ENCODE measurements around the gene ZNF148.

ZNF148 gene

DNA sequence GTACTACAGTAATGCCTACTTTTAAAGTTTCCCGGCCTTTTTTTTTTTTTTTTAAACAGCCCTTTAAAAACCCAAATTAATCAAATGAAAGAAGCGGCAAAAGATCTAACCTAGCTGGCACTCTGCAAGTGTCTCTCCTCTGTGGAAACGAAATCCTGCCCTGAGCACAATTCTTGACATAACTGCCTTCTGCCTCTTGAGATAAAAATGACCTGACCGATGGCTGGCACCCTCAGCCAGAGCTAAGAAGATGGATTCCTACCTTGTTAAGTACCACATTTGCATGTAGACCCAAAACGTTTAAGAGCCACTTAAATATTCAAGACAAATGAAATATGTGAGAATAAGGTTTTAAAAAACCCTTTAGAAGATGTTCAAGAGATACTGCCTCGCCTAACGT is 146.0 kb downstream of the ZNF148 start:
- no peak overlapping the region for H3K4me3 ChIP-seq (ENCODE audit: insufficient read length, low read depth)
- DNase-seq (ENCODE audit: low read depth, low spot score), result no peak
- H3K9me3 ChIP-seq (ENCODE audit: insufficient read depth, low read length), result no peaks in the 10 kb centered on the region
- no peak overlapping the region for H3K9ac ChIP-seq (ENCODE audit: insufficient read length, low read depth)
- no peaks in the 10 kb centered on the region for H3K4me1 ChIP-seq (ENCODE audit: insufficient read depth, insufficient read length)
- TF ChIP-seq ZNF274 (IDR thresholded peaks at IDR 0.05; ENCODE audit: low read depth, low read length) (no peak), SUZ12 (IDR thresholded peaks at IDR 0.05; ENCODE audit: extremely low read depth, insufficient read depth, insufficient read length) (no peak), YY1 (IDR thresholded peaks at IDR 0.05; ENCODE audit: insufficient read depth, insufficient read length) (no peak)
- peaks cover 15% of the 10 kb centered on the region for H3K36me3 ChIP-seq (ENCODE audit: insufficient read depth, insufficient read length, low read length)
- no peaks in the 10 kb centered on the region for H3K27me3 ChIP-seq (ENCODE audit: insufficient read depth, insufficient read length)

DNA sequence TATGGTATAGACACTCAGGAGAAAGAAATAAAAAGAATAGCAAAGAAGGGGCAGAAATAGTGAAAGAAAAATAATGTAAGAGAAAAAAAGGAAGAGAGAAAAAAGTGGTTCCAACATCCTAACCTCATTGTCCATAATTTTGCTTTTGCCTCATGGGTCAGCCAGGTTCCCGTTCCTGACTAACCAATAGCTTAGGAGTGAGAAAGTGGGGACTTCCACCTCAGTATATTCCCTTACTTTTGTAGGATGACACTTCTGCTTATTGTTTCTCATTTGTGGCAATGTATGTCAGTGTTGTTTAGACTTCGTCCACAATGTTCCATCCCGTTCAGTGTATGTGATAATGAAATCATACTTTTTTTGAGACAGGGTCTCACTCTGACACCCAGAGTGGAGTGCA is 153.3 kb downstream of the ZNF148 start:
- no peak for TF ChIP-seq ZNF274 (IDR thresholded peaks at IDR 0.05; ENCODE audit: low read depth, low read length)
- TF ChIP-seq YY1 (IDR thresholded peaks at IDR 0.05; ENCODE audit: insufficient read depth, insufficient read length), result no peak
- TF ChIP-seq SUZ12 (IDR thresholded peaks at IDR 0.05; ENCODE audit: extremely low read depth, insufficient read depth, insufficient read length), result no peak
- H3K9ac ChIP-seq (ENCODE audit: insufficient read length, low read depth), result no peak overlapping the region
- DNase-seq (ENCODE audit: low read depth, low spot score), result no peak
- no peaks in the 10 kb centered on the region for H3K4me1 ChIP-seq (ENCODE audit: insufficient read depth, insufficient read length)
- H3K27me3 ChIP-seq (ENCODE audit: insufficient read depth, insufficient read length), result no peaks in the 10 kb centered on the region
- H3K36me3 ChIP-seq (ENCODE audit: insufficient read depth, insufficient read length, low read length), result no peaks in the 10 kb centered on the region
- no peaks in the 10 kb centered on the region for H3K9me3 ChIP-seq (ENCODE audit: insufficient read depth, low read length)
- H3K4me3 ChIP-seq (ENCODE audit: insufficient read length, low read depth), result no peak overlapping the region

DNA sequence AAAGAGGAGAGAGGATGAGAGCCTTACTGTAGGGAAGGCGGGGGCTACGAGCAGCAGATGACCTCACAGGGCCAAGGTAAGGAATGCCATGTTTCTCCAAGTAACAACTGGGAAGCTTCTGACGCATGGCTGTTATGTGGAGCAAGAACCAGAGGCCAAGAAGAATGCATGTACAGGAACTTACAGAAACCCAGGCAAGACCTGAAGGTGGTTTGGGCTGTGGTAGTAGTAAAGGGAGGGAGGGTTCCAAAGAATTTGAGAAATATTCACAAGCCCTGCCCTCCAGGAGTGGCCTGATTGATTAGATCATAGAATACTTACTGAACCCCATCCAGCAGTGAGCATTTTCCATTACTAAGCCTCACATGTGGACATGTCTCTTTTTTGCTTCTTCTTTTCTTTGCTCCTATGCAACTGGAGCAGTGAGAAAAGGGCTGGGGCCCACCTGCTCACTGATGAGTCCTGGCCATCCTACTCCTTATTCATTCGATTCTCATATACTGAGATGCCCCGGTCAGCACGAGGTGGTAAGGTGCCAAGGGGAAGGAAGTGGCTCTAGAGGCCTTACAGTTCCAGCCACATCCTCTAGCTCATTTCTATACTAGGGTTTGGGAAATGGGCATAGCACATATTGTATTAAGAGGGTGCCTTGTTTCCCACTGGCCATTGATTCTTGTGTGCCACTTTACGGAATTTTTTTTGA is 154.2 kb downstream of the ZNF148 start:
- DNase-seq (ENCODE audit: low read depth, low spot score), result no peak
- Histone ChIP-seq H3K9me3 (ENCODE audit: insufficient read depth, low read length) (no peaks in the 10 kb centered on the region), H3K4me1 (ENCODE audit: insufficient read depth, insufficient read length) (no peaks in the 10 kb centered on the region), H3K4me3 (ENCODE audit: insufficient read length, low read depth) (no peak overlapping the region), H3K36me3 (ENCODE audit: insufficient read depth, insufficient read length, low read length) (no peaks in the 10 kb centered on the region), H3K9ac (ENCODE audit: insufficient read length, low read depth) (no peak overlapping the region), H3K27me3 (ENCODE audit: insufficient read depth, insufficient read length) (no peaks in the 10 kb centered on the region)
- TF ChIP-seq SUZ12 (IDR thresholded peaks at IDR 0.05; ENCODE audit: extremely low read depth, insufficient read depth, insufficient read length) (no peak), ZNF274 (IDR thresholded peaks at IDR 0.05; ENCODE audit: low read depth, low read length) (no peak), YY1 (IDR thresholded peaks at IDR 0.05; ENCODE audit: insufficient read depth, insufficient read length) (no peak)

DNA sequence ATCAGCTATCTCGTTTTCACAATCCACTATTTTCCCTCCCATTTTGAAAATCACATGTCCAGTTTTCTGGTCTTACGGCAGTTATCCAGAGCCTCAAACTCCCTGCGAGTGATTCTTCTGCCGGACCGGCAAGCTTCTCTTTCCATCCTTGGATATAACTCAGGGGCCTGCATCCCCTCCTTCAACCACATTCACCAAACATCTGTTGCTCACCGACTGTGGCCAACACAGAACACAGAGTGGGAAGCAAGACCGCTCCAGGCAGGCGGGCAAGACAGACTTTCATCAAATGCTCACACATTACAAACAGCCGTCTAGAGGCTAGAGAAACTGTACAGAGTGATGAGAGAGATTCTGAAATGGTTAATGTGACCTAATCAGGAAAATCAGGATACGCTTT is 154.9 kb downstream of the ZNF148 start:
- no peaks in the 10 kb centered on the region for H3K4me1 ChIP-seq (ENCODE audit: insufficient read depth, insufficient read length)
- TF ChIP-seq ZNF274 (IDR thresholded peaks at IDR 0.05; ENCODE audit: low read depth, low read length), result no peak
- TF ChIP-seq SUZ12 (IDR thresholded peaks at IDR 0.05; ENCODE audit: extremely low read depth, insufficient read depth, insufficient read length), result no peak
- TF ChIP-seq YY1 (IDR thresholded peaks at IDR 0.05; ENCODE audit: insufficient read depth, insufficient read length), result no peak
- H3K27me3 ChIP-seq (ENCODE audit: insufficient read depth, insufficient read length), result no peaks in the 10 kb centered on the region
- H3K9ac ChIP-seq (ENCODE audit: insufficient read length, low read depth), result no peak overlapping the region
- H3K36me3 ChIP-seq (ENCODE audit: insufficient read depth, insufficient read length, low read length), result no peaks in the 10 kb centered on the region
- no peak overlapping the region for H3K4me3 ChIP-seq (ENCODE audit: insufficient read length, low read depth)
- H3K9me3 ChIP-seq (ENCODE audit: insufficient read depth, low read length), result no peaks in the 10 kb centered on the region
- no peak for DNase-seq (ENCODE audit: low read depth, low spot score)

DNA sequence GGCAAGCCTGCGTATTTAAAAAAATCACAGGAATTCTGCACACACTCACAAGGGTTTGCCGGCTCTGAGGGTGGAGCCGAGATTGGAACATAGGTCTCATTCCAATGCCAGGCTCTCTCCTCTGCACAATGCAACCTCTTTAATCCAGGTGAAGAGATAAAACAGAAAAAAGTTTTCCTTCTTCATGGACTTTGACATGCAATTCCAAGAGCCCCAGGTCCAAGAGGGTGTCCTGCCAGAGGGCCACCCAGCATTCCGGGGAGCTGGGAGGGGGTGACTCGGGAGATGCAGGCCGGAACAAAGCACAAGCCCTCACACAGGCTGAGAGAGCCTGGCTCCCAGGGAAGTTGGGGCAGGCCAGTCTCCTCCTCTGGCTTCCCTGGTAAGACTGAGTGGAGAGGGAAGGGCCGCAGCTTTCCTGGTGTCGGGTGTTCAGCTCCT is 155.8 kb downstream of the ZNF148 start:
- Histone ChIP-seq H3K36me3 (ENCODE audit: insufficient read depth, insufficient read length, low read length) (no peaks in the 10 kb centered on the region), H3K9me3 (ENCODE audit: insufficient read depth, low read length) (no peaks in the 10 kb centered on the region), H3K9ac (ENCODE audit: insufficient read length, low read depth) (no peak overlapping the region), H3K27me3 (ENCODE audit: insufficient read depth, insufficient read length) (no peaks in the 10 kb centered on the region), H3K4me3 (ENCODE audit: insufficient read length, low read depth) (no peak overlapping the region), H3K4me1 (ENCODE audit: insufficient read depth, insufficient read length) (no peaks in the 10 kb centered on the region)
- no peak for DNase-seq (ENCODE audit: low read depth, low spot score)
- TF ChIP-seq ZNF274 (IDR thresholded peaks at IDR 0.05; ENCODE audit: low read depth, low read length) (no peak), YY1 (IDR thresholded peaks at IDR 0.05; ENCODE audit: insufficient read depth, insufficient read length) (no peak), SUZ12 (IDR thresholded peaks at IDR 0.05; ENCODE audit: extremely low read depth, insufficient read depth, insufficient read length) (no peak)

DNA sequence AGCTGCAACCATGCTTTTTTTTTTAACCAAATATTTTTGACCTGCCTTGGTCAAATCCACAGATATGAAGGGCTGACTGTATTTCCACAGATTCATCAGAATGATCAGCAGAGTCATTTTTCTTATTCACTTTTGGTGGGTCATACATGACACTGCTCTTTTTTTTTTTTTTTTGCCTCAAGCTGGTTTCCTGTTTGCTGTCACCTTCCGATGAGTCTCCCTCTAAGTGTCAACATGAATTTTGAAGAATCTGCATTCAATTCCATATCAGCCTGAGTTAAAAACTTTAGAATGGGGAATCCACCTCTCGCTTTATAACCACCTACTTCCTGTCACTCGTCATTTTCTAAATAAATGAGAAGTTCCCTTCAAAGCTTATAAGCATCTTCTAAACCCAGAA is 160.4 kb downstream of the ZNF148 start:
- Histone ChIP-seq H3K9me3 (ENCODE audit: insufficient read depth, low read length) (no peaks in the 10 kb centered on the region), H3K36me3 (ENCODE audit: insufficient read depth, insufficient read length, low read length) (peaks cover 3% of the 10 kb centered on the region), H3K4me3 (ENCODE audit: insufficient read length, low read depth) (no peak overlapping the region), H3K27me3 (ENCODE audit: insufficient read depth, insufficient read length) (peaks cover 8% of the 10 kb centered on the region), H3K4me1 (ENCODE audit: insufficient read depth, insufficient read length) (no peaks in the 10 kb centered on the region), H3K9ac (ENCODE audit: insufficient read length, low read depth) (no peak overlapping the region)
- TF ChIP-seq YY1 (IDR thresholded peaks at IDR 0.05; ENCODE audit: insufficient read depth, insufficient read length) (no peak), SUZ12 (IDR thresholded peaks at IDR 0.05; ENCODE audit: extremely low read depth, insufficient read depth, insufficient read length) (no peak), ZNF274 (IDR thresholded peaks at IDR 0.05; ENCODE audit: low read depth, low read length) (no peak)
- no peak for DNase-seq (ENCODE audit: low read depth, low spot score)

DNA sequence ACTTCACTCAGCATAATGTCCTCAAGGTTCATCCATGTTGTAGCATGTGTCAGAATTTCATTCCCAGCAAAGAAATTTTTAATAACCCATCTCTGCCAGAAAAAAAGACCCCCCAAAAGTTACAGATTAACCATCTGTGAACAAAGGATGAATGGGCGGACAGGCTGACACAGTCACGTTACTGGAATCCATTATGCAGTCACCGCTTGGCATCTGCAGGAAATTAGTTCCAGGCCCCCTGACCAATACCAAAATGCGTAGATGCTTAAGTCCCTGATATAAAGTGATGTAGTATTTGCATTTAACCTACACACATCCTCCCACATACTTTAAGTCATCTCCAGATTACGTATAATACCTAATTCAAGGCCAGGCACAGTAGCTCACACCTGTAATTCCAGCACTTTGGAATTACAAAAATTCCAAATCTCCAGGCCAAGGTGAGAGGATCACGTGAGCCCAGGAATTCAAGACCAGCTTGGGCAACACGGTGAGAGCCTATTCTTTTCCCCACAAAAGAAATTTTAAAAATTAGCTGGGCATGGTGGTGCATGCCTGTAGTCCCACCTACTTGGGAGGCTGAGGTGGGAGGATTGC is 161.1 kb downstream of the ZNF148 start:
- Histone ChIP-seq H3K27me3 (ENCODE audit: insufficient read depth, insufficient read length) (peaks cover 8% of the 10 kb centered on the region), H3K4me3 (ENCODE audit: insufficient read length, low read depth) (no peak overlapping the region), H3K4me1 (ENCODE audit: insufficient read depth, insufficient read length) (no peaks in the 10 kb centered on the region), H3K36me3 (ENCODE audit: insufficient read depth, insufficient read length, low read length) (peaks cover 3% of the 10 kb centered on the region), H3K9ac (ENCODE audit: insufficient read length, low read depth) (no peak overlapping the region), H3K9me3 (ENCODE audit: insufficient read depth, low read length) (no peaks in the 10 kb centered on the region)
- TF ChIP-seq YY1 (IDR thresholded peaks at IDR 0.05; ENCODE audit: insufficient read depth, insufficient read length) (no peak), ZNF274 (IDR thresholded peaks at IDR 0.05; ENCODE audit: low read depth, low read length) (no peak), SUZ12 (IDR thresholded peaks at IDR 0.05; ENCODE audit: extremely low read depth, insufficient read depth, insufficient read length) (no peak)
- no peak for DNase-seq (ENCODE audit: low read depth, low spot score)
